GM18505 (cell line): ENCODE data around the gene C3orf22.

ENCODE experiments used
- ATAC-seq: cut with Tn5 transposase; IDR thresholded peaks from one replicate; pipeline ENCODE4 v1.9.1; 2021; ENCODE audit not compliant: unreplicated experiment
- POLR2A ChIP-seq: IDR thresholded peaks from 4 replicates; pipeline ENCODE4 v1.6.1; 2011; ENCODE audit warnings: borderline replicate concordance; ENCODE audit not compliant: insufficient read depth, insufficient read length; ENCODE audit errors: extremely low read depth

Gene C3orf22

DNA sequence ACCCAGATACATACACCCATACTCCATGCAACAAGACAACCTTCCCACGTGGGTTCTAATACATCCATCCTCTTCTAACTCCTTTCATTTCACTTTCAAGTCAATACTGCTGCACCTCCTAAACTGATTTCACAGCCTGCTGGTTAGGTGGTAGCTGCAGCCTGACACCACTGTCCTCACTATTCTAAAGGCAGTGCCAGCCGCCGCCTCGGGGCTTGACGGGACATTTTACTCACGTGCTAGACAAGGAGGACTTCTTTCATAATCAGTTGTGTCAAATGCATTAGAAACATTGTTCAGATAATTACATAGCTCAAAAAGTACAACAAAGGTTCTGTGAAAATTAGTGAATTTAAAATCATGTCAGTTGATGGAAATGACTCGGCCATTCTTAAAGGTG is 47.4 kb downstream of the C3orf22 start:
- TF ChIP-seq POLR2A: no peak
- ATAC-seq: no peak

DNA sequence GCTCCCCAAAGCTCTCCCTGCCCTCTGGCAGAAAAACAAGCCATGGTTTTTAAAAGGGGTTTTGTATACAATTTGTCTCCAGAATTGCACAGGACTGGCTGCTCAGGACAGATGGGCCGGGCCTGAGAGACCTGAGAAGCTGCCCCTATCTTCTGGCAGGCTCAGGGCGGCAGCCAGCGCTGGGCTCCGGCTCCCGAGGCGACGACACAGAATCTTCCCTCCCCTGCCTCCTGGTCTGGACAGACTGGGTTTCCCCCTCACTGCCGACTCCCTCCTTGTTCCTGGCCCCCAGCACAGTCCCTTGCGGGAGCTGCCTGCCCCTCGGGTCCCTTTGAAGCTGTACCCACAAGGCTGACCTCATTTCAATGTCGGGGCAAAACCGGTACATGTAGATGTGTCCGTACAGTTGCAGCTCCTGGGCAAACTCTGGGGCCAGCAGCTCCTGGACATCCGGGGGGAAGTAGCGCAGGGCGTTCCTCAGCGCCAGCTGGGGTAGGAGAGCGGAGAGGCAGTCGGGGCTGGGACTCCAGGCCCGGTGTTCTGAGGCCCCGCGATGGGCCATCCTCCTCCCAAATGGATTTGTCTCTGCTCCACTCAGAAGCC is 48.3 kb downstream of the C3orf22 start:
- ATAC-seq: no peak

DNA sequence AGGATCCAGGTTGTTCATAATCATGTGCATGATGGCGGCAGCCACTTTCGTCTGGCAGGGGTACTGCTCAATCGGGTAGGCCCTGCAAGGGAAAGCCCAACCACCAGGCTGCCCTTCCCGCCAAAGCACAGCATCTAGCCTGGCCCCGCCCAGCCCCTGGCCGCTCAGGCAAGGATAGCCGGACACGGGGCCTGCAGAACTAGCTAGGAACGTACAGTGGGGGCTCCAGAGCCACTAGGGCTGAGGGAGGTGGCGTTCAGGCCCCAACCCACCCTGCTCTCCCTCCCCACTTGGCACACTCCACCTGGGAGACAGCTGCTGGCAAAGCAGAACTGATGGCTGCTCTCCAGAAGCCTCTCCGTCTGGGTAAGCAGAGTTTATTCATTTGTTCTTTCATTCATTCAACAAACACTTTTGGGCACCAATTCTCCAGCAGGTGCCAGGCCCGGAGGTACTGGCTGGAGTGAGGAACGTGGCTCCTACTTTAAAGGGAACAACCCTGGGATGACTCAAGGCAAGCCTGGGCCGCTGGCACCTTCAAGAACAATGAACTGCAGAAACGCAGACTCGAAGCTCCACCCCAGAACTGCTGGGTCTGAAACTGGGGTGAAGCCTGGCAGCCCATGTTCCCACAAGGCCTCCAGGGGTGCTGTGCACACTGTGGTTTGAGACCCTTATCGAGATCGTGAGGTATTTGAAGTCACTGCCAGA is 49.0 kb downstream of the C3orf22 start:
- ATAC-seq: no peak
- TF ChIP-seq POLR2A: no peak

More for the DNA sequence above, 48.3 kb downstream of the C3orf22 start:
- no peak for TF ChIP-seq POLR2A

DNA sequence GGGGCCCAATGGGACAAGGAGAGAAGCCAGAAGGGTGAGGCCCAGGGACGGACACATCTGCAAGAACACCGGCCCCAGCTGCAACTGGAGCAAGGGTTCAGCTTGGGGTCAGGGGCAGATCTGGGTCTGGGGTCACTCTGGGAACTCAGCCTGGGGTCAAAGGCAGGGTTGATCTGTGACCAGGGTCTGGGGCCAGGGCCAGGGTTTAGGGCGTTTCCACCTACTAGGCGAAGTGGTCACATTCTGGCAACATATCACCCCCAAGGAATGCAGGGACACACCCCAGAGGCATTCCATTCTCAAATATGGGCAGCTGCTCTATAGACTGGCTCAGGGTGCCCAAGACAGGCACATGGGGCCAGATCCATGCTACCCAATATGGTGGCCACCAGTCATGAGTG is 50.2 kb downstream of the C3orf22 start:
- TF ChIP-seq POLR2A: no peak
- ATAC-seq: no peak

DNA sequence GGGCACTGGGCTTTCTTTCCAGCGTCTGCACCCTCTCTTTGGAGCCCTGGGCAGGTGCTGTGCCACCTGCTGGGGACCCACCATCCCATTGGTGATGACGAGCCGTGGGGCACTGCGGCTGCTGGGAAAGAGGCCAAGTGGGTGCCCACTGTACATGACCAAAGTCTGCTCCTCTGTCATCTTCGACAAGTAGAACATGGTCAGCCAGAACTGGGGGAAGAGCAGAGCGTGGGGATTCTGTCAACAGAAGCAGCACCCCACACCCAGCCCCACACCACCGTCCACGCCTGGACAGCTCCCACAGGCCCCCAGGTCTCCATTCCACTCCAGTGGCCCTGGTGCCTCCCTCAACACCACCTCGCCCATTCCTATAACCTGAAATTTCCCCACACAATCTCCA is 50.8 kb downstream of the C3orf22 start:
- no peak for TF ChIP-seq POLR2A
- no peak for ATAC-seq

DNA sequence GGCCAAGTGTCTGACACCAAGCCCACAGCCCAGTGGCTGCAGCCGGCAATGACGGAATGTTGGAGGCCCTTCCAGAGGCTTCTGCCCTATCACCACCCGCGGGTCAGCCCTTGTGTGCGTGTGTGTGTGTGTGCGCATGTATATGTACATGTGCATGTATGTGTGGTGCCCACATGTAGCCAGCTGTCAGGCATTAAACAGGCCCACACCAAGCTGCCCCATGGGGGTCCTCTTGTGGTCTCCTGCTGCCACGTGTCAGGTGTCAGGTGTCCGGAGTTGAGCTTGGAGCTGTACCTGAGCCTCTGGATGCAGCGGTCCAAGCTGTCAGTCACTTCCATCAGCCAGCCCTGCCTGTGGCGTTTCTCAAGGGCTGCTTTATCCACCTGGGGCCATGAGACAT is 55.0 kb downstream of the C3orf22 start:
- TF ChIP-seq POLR2A: no peak
- ATAC-seq: no peak

DNA sequence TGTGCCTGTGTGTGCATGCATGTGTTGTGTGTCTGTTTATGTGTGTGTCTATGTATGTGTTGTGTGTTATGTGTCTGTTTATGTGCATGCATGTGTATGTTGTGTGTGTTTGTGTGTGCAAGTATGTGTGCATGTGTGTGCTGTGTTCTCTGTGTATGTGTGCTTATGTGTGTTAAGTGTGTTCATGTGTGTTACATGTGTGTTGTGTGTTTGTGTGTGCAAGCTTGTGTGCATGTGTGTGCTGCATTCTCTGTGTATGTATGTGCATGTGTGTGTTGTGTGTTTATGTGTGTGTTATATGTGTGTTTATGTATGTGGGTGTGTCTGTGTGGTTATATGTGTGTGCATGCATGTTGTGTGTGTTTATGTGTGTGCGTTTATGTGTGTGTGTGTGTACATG is 56.1 kb downstream of the C3orf22 start:
- no peak for TF ChIP-seq POLR2A
- ATAC-seq: no peak

DNA sequence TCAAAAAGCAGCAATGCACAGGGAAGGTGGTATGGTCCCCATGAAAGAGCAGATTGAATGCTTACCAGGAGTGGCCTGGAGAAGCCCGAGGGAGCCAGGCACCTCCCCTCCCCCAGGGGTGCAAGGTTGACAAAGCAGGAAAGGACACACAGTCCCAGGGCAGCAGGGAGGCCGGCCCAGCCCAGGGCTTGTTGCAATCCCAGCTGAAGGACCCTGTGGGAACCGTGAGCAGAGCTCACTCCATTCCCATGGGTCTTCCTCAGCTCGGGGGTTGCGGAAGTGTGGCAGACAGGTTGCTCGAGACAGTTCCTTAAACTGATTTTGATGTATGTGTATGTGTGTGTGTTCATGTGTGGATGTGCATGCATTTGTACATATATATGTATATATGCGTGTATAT is 57.0 kb downstream of the C3orf22 start:
- ATAC-seq: no peak
- no peak for TF ChIP-seq POLR2A

DNA sequence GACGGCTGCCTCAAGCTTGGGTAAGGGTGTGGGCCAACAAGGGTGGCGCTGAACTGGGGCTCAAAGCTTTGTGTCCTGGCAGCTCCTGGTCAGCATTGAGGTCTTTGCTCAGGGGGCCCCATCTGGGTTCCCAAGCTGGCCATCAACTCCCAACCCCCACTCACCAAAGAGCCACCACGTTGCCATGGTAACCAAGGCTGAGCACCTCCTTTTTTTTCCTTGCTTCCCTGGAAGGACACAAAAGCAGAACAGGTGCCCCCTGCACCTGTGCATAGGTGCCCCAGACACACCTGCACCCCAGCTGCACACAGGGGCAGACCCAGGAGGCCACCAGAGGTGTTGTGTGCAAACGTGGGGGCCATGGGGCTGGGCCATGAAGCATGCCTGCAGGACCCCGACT is 57.7 kb downstream of the C3orf22 start:
- TF ChIP-seq POLR2A: no peak
- ATAC-seq: no peak

DNA sequence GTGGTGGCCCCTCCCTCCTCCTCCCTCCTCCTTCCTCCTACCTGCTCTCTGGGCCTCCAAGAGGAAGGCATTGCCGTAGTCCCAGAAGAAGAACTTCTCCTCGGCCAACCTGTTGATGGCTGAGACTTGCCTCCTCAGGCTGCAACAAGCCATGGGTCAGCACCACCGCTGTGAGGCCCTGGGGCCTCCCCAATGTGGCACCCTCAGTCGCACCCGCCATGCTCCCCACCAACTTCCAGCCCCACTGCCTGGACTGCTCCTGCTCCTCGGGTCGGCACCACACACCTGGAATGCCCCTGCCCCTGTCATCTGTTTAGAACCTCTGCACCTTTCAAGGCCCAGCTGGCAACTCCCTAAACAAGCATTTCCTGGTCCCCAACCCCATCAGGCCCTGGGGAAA is 58.7 kb downstream of the C3orf22 start:
- no peak for TF ChIP-seq POLR2A
- no peak for ATAC-seq
